GM15510 (cell line): ENCODE results near the gene CASKIN1.
A peak's percentile ranks its signal among the peaks of the same experiment; 100 is the strongest.

ENCODE experiments used
- POLR2A ChIP-seq: IDR thresholded peaks from 3 replicates; pipeline ENCODE4 v1.6.1; 2011; ENCODE audit warnings: borderline replicate concordance; ENCODE audit not compliant: insufficient read length; ENCODE audit errors: extremely low read depth

The CASKIN1 gene

DNA sequence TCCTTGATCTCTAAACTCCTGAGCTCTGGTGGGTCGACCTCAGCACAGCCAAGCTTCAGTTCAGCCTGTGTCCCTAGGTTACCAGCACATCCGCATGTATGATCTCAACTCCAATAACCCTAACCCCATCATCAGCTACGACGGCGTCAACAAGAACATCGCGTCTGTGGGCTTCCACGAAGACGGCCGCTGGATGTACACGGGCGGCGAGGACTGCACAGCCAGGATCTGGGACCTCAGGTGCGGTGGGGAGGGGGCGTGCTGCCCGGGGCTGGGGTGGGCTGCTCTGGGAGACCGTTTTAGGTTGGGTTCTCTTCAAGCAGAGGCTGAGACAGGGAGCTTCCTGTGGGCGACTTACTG is 10.0 kb upstream of the CASKIN1 start:
- TF ChIP-seq POLR2A, result no peak

DNA sequence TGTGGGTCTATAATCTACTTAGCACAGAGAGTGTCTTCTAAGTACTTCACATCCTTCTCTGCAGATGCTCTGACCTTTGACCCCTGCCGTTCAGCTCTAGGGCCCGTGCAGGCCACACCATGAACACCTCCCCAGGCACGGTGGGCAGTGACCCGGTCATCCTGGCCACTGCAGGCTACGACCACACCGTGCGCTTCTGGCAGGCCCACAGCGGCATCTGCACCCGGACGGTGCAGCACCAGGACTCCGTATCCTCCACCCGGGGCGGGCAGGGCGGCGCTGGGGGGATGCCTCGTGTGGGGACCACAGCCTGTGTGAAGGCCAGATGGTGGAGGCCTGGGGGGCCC is 9.5 kb upstream of the CASKIN1 start:
- no peak for TF ChIP-seq POLR2A

- TF ChIP-seq POLR2A, result peak; percentile 95
Measured at GRCh38 chr16:2205104-2205966, 8.9 kb upstream of the CASKIN1 start, which contains the start of gene MLST8. MLST8 (plus strand) TSS chr16:2205454; CDS start chr16:2206086, 632 bp downstream.

DNA sequence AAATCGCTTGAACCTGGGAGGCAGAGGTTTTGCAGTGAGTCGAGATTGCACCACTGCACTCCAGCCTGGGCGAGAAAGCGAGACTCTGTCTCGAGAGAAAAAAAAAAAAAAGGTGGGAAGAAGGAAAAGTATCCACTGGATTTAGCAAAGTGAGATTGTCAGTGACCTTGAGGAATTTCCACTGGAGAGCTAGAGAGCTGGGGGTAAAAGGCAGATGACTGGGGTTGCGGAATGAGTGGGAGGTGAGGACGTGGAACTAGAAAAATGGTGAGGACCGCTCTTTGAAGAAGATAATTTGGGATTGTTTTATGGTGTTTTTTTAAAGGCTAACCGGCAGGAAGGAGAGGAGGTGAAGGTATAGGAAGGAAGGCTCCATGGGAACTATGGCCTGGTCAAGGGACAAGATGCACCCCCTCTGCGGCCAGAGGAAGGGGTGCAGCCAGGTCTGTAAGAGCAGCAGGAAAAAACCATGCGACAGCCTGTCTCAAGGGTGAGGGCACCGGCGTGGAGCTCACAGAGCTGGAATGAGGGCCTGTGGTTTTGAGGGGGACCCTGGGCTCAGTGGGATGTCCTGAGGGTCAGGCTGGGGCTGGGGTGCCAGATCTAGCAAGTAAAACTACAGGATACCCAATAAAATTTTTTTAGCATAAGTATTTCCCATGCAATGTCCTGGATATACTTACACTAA is 8.2 kb upstream of the CASKIN1 start:
- TF ChIP-seq POLR2A, result no peak

DNA sequence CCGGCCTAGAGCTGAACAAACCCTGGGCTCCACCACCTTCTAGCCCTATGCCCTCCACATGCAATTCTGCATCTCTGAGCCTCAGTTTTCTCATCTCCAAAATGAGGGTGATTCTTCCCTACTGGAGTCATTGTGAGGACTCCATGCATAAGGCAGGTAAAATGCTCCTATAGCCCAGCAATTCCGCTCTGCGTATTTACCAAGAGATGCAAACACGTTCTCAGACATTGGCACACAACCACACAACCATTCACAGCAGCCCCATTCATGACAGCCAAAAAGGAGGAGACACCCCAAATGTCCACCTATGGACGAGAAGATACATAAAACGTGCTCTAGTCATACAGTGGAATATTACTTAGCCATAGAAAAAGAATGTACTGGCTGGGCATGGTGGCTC is 3.9 kb upstream of the CASKIN1 start:
- no peak for TF ChIP-seq POLR2A

DNA sequence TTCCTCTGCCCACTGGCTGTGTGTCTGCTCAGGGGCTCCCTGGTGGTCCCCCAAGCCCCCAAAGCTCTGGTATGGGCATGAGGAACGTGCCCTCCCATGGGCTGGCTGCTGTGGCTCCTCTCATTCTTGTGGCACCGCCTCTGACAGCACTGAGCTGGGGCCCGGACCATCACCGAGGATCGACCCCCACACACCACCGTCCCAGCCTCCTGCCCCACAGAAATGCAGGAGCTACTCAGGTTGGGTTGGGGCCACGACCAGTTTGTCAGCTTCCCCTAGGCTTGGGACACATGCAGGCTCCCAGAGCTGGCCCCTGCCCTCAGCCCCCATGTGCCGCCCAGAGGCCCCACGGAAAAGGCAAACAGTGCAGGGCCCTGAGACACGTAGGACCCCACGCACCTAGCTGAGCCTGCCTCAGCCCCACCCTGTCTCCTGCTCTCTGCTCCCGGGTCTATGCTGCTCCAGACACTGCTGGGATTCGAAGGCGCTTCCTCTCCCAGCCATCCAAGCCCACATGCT is 3.3 kb upstream of the CASKIN1 start:
- no peak for TF ChIP-seq POLR2A

DNA sequence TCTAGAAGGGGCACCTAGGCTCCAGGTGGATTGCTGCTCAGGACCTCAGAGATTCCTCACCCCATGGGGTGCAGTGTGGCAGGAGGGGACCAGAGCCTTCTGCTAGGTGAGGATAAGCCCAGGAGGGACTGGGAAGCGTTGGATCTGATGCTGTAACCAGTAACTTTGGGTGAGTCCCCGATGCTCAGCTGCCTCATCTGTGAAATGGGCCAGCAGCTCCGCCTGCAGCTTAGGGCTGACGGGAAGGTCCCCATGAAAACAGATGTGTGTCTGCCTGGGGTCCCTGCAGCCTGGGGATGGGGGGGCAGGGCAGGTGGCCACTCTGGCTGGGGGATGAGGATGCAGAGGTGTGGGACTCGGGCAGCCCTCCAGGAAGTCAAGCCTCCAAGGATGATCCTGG is 2.7 kb upstream of the CASKIN1 start:
- no peak for TF ChIP-seq POLR2A

DNA sequence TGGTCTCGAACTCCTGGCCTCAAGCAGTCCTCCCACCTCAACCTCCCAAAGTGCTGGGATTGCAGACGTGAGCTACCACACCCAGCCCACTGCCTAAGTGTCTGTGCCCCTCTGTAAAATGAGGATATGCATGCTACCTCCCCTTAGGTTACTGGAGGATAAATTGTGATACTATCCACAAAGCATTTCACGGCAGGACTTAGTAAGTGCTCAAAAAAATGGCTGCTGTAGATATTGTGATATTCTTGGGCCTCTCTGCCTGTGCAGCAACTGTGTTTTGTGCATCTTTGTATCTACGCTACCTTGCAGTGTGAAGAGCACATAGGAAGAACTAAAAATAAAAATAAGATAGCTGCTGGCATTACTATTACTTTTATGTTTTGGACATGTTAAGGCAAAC is 1.9 kb upstream of the CASKIN1 start:
- TF ChIP-seq POLR2A, result no peak

- no peak for TF ChIP-seq POLR2A
Measured at GRCh38 chr16:2197765-2198164, 1.4 kb upstream of the CASKIN1 start.

GRCh38 chr16:2196981-2197511 is 641 bp upstream of the CASKIN1 start:
- no peak for TF ChIP-seq POLR2A

GRCh38 chr16:2195322-2196161 is 863 bp downstream of the CASKIN1 start:
- no peak for TF ChIP-seq POLR2A

- TF ChIP-seq POLR2A, result no peak
Measured at GRCh38 chr16:2194852-2195321, 1.5 kb downstream of the CASKIN1 start.

- no peak for TF ChIP-seq POLR2A
Measured at GRCh38 chr16:2194166-2194834, 2.1 kb downstream of the CASKIN1 start.

GRCh38 chr16:2191446-2191706 is 5.0 kb downstream of the CASKIN1 start:
- no peak for TF ChIP-seq POLR2A
